K562 (cell line): ENCODE measurements around the gene BIRC6. TPM values are rescaled to one million over a fixed set of nuclear protein-coding genes. Genes with fewer than 3 reads are reported as not detected.

Source experiments
- BRF1 ChIP-seq: IDR thresholded peaks from 3 replicates; pipeline ENCODE4 v1.6.1; 2011; ENCODE audit warnings: borderline replicate concordance, mild to moderate bottlenecking; ENCODE audit not compliant: insufficient read length; ENCODE audit errors: extremely low read depth
- CCAR2 ChIP-seq: fragments of 200-400 bp; formaldehyde crosslinking; IDR thresholded peaks from 2 replicates; pipeline ENCODE4 v1.6.1; 2017; ENCODE audit warnings: mild to moderate bottlenecking, low read depth, low read length
- E2F6 ChIP-seq, 2 experiments: IDR thresholded peaks; 2 replicates each; pipeline ENCODE4 v1.6.1; 2011; ENCODE audit warnings: borderline replicate concordance in 1 of 2, control low read depth in 1 of 2, low read depth in 1 of 2, low read length in 1 of 2, mild to moderate bottlenecking in 1 of 2, mixed read lengths in 1 of 2, moderate library complexity in 1 of 2; ENCODE audit not compliant: insufficient read depth in 1 of 2, insufficient read length in 1 of 2, poor library complexity in 1 of 2, severe bottlenecking in 1 of 2; ENCODE audit errors: extremely low read depth in 1 of 2
- EGR1 ChIP-seq: fragments of 450-650 bp; conservative IDR thresholded peaks from 2 replicates; pipeline ENCODE4 v1.6.1; 2017; ENCODE audit warnings: mild to moderate bottlenecking
- FOS ChIP-seq: IDR thresholded peaks from 3 replicates; pipeline ENCODE4 v1.6.1; 2011; ENCODE audit not compliant: insufficient read length; ENCODE audit errors: extremely low read depth
- GATAD2A ChIP-seq: fragments of 450-650 bp; IDR thresholded peaks from 2 replicates; pipeline ENCODE4 v1.6.1; 2017
- HMGXB4 ChIP-seq: sonication (generic); formaldehyde crosslinking; IDR thresholded peaks from 2 replicates; pipeline ENCODE4 v1.8.1; 2023; ENCODE audit warnings: mild to moderate bottlenecking, missing genetic modification reagents
- HNRNPK ChIP-seq: fragments of 200-400 bp; formaldehyde crosslinking; IDR thresholded peaks from one replicate; pipeline ENCODE4 v1.6.1; 2018; ENCODE audit warnings: mild to moderate bottlenecking, low read depth, low read length; ENCODE audit not compliant: poor library complexity, severe bottlenecking
- KLF16 ChIP-seq: IDR thresholded peaks from 2 replicates; pipeline ENCODE4 v1.6.1; 2016; ENCODE audit warnings: antibody characterized with exemption
- MYC ChIP-seq, 2 experiments: fragments of 250-450 bp in 1 of 2; sonication (Bioruptor Pico) in 1 of 2; IDR thresholded peaks; 2 replicates each; pipeline versions ENCODE4 v1.5.1 to v1.6.1; 2012 to 2021; ENCODE audit warnings: low read depth in 2 of 2, borderline replicate concordance in 1 of 2, improper control_type of control experiment in 1 of 2, low read length in 1 of 2, mild to moderate bottlenecking in 1 of 2, moderate library complexity in 1 of 2
- NCOA2 ChIP-seq, 2 experiments: fragments of 450-650 bp; IDR thresholded peaks; 2 replicates each; pipeline ENCODE4 v1.6.1; 2018; ENCODE audit warnings: mild to moderate bottlenecking in 2 of 2, moderate library complexity in 1 of 2; ENCODE audit not compliant: partially characterized antibody in 2 of 2
- NFYB ChIP-seq: IDR thresholded peaks from 2 replicates; pipeline ENCODE4 v1.6.1; 2011; ENCODE audit warnings: mild to moderate bottlenecking, moderate library complexity; ENCODE audit not compliant: insufficient read length; ENCODE audit errors: extremely low read depth
- NR4A1 ChIP-seq, 2 experiments: fragments of 250-450 bp in 1 of 2; fragments of 450-650 bp in 1 of 2; sonication (Bioruptor Pico) in 1 of 2; IDR thresholded peaks; 2 replicates each; pipeline versions ENCODE4 v1.4.0 to v1.6.1; 2016 to 2020; ENCODE audit warnings: mild to moderate bottlenecking in 2 of 2, missing compliant biosample characterization in 1 of 2, missing genetic modification characterization in 1 of 2, moderate library complexity in 1 of 2
- POU5F1 ChIP-seq: fragments of 150-350 bp; IDR thresholded peaks from 2 replicates; pipeline ENCODE4 v1.6.1; 2014; ENCODE audit warnings: borderline replicate concordance, low read length, low read depth, mild to moderate bottlenecking; ENCODE audit not compliant: partially characterized antibody
- SRSF3 ChIP-seq: fragments of 200-400 bp; formaldehyde crosslinking; IDR thresholded peaks from 2 replicates; pipeline ENCODE4 v1.6.1; 2016; ENCODE audit warnings: mild to moderate bottlenecking, low read length, moderate library complexity; ENCODE audit not compliant: insufficient read depth
- TFAM ChIP-seq: fragments of 250-450 bp; sonication (Bioruptor Pico); conservative IDR thresholded peaks from 2 replicates; pipeline ENCODE4 v1.5.0; 2021; ENCODE audit warnings: mild to moderate bottlenecking, moderate library complexity
- UBTF ChIP-seq, 2 experiments: IDR thresholded peaks; 2 replicates each; pipeline ENCODE4 v1.6.1; 2012; ENCODE audit warnings: improper control_type of control experiment in 2 of 2, low read depth in 2 of 2, low read length in 2 of 2, borderline replicate concordance in 1 of 2
- ZNF134 ChIP-seq: fragments of 250-450 bp; sonication (Bioruptor Pico); conservative IDR thresholded peaks from 2 replicates; pipeline ENCODE4 v1.4.0; 2020
- ZNF695 ChIP-seq: fragments of 450-650 bp; formaldehyde crosslinking; IDR thresholded peaks from 2 replicates; pipeline ENCODE4 v1.4.0; 2020; ENCODE audit warnings: mild to moderate bottlenecking, moderate library complexity
- ZNF699 ChIP-seq: fragments of 250-450 bp; sonication (Bioruptor Pico); IDR thresholded peaks from 2 replicates; pipeline ENCODE4 v1.8.0; 2021; ENCODE audit warnings: mild to moderate bottlenecking, moderate library complexity; ENCODE audit not compliant: insufficient replicate concordance
- polyA plus RNA-seq, 8 experiments: library from polyadenylated mRNA; depleted of rRNA in 4 of 8; stranded (reverse) in 5 of 8; unstranded in 3 of 8; fragments of >200 nt; fragmentation: Nextera tagmentation in 2 of 8; fragmentation: Illumina TruSeq in 1 of 8; extraction: Ambion mirVana in 2 of 8; extraction: Trizol in 1 of 8; gene quantifications; 2 replicates each; pipeline versions ENCODE4 v1.2.1 to v1.2.3, GENCODE V29; 2011 to 2014; ENCODE audit warnings: inconsistent platforms in 1 of 8, missing spikeins in 1 of 8
- total RNA-seq, 7 experiments: library from RNA; depleted of rRNA in 6 of 7; stranded (reverse); fragments of >200 nt in 6 of 7; fragmentation: Illumina TruSeq in 2 of 7; extraction: Trizol in 2 of 7; gene quantifications; 2 replicates each; pipeline versions ENCODE4 v1.2.1 to v1.2.3, GENCODE V29; 2011 to 2021; ENCODE audit warnings: low replicate concordance in 1 of 7

The BIRC6 gene
- total and polyA plus RNA-seq, 9 of the 15 experiments (the other 6 are each of a cell fraction or from before 2014, with no cell fraction given), result 18.8 to 110 (median 49.8) TPM

- TF ChIP-seq POU5F1 (no peak), NFYB (no peak), HMGXB4 (CRISPR knock-in tag) (0 out of 2 replicates have a peak, but pooled peaks have one; percentile 15), CCAR2 (no peak), UBTF (IDR thresholded peaks at IDR 0.05; ENCODE audit: borderline replicate concordance in 1 of 2, low read depth in 2 of 2, low read length in 2 of 2) (peak in 1 of 2 experiments; percentile 91; a peak in 2 of 4 replicates), TFAM (no peak), HNRNPK (peak; percentile 62), SRSF3 (no peak), E2F6 (IDR thresholded peaks at IDR 0.05; ENCODE audit: borderline replicate concordance in 1 of 2, extremely low read depth in 1 of 2, insufficient read depth in 1 of 2, insufficient read length in 1 of 2, low read depth in 1 of 2, low read length in 1 of 2, poor library complexity in 1 of 2, severe bottlenecking in 1 of 2) (peak; percentile 73 to 91), MYC (IDR thresholded peaks at IDR 0.05; ENCODE audit: low read depth, low read length) (peak; percentile 97), MYC (CRISPR knock-in tag; IDR thresholded peaks at IDR 0.05; ENCODE audit: borderline replicate concordance, low read depth) (0 out of 2 replicates have a peak, but pooled peaks have one; percentile 79), ZNF699 (no peak), NCOA2 (IDR thresholded peaks at IDR 0.05; ENCODE audit: partially characterized antibody in 2 of 2) (no peak), FOS (no peak), GATAD2A (no peak), KLF16 (no peak), NR4A1 (CRISPR knock-in tag; IDR thresholded peaks at IDR 0.05) (no peak), NR4A1 (tag; IDR thresholded peaks at IDR 0.05) (0 out of 2 replicates have a peak, but pooled peaks have one; percentile 29), ZNF134 (CRISPR knock-in tag) (no peak), EGR1 (peak; percentile 29), BRF1 (no peak), ZNF695 (CRISPR knock-in tag) (no peak)
These were observed at the start of gene BIRC6 (continued) for GRCh38 chr2:32356681-32357317.
